Fibroblast of lung (primary cell): ENCODE results near the gene TKFC. TPM values are rescaled to one million over a fixed set of nuclear protein-coding genes. Genes with fewer than 3 reads are reported as not detected.

Experiments used
- DNase-seq, 2 donors: peaks; one replicate each; pipeline versions ENCODE4 v3.0.0 to v3.0.0-alpha.2; 2010; ENCODE audit warnings: low read depth in 2 of 2
- H2AFZ ChIP-seq: 2 replicates; pipeline ENCODE4 v1.5.1; 2012; ENCODE audit warnings: low read length, control low read depth, inconsistent platforms
- H3K27ac ChIP-seq: 2 replicates; pipeline ENCODE4 v1.5.1; 2011; ENCODE audit warnings: low read length, control low read depth; ENCODE audit not compliant: insufficient read depth
- H3K27me3 ChIP-seq: 2 replicates; pipeline ENCODE4 v1.5.1; 2011; ENCODE audit warnings: mild to moderate bottlenecking, low read length; ENCODE audit not compliant: control insufficient read depth, insufficient read depth
- H3K36me3 ChIP-seq: 2 replicates; pipeline ENCODE4 v1.5.1; 2011; ENCODE audit warnings: low read length; ENCODE audit not compliant: control insufficient read depth, insufficient read depth
- H3K4me1 ChIP-seq: 2 replicates; pipeline ENCODE4 v1.5.1; 2011; ENCODE audit warnings: low read length; ENCODE audit not compliant: control insufficient read depth, insufficient read depth; ENCODE audit errors: extremely low read depth
- H3K4me2 ChIP-seq: 2 replicates; pipeline ENCODE4 v1.5.1; 2011; ENCODE audit warnings: low read length, control low read depth; ENCODE audit not compliant: insufficient read depth; ENCODE audit errors: extremely low read depth
- H3K4me3 ChIP-seq, 4 experiments: fragments of 200-600 bp in 1 of 4; sonication (generic) in 1 of 4; replicated peaks in 1 of 4; 2 replicates each; pipeline ENCODE4 v1.5.1; 2011 to 2016; ENCODE audit warnings: low read length in 4 of 4, low read depth in 3 of 4, mild to moderate bottlenecking in 3 of 4, control low read depth in 2 of 4, inconsistent platforms in 1 of 4, mixed read lengths in 1 of 4; ENCODE audit not compliant: insufficient read depth in 1 of 4; ENCODE audit errors: control extremely low read depth in 1 of 4
- H3K79me2 ChIP-seq: 2 replicates; pipeline ENCODE4 v1.5.1; 2012; ENCODE audit warnings: mild to moderate bottlenecking, low read length, inconsistent platforms; ENCODE audit not compliant: control insufficient read depth, insufficient read depth
- H3K9ac ChIP-seq: 2 replicates; pipeline ENCODE4 v1.5.1; 2011; ENCODE audit warnings: mild to moderate bottlenecking, low read length, control low read depth; ENCODE audit not compliant: insufficient read depth
- H3K9me3 ChIP-seq: 2 replicates; pipeline ENCODE4 v1.5.1; 2012; ENCODE audit warnings: low read depth, low read length; ENCODE audit not compliant: control insufficient read depth, insufficient read depth
- H4K20me1 ChIP-seq: 2 replicates; pipeline ENCODE4 v1.5.1; 2011; ENCODE audit warnings: low read length; ENCODE audit not compliant: control insufficient read depth, insufficient read depth; ENCODE audit errors: extremely low read depth
- EZH2 ChIP-seq: IDR thresholded peaks from 2 replicates; pipeline ENCODE4 v1.5.1; 2012; ENCODE audit warnings: low read length, control low read depth, mild to moderate bottlenecking; ENCODE audit errors: missing control alignments
- polyA plus RNA-seq, 2 donors: library from polyadenylated mRNA; depleted of rRNA in 1 of 2; stranded (reverse) in 1 of 2; unstranded in 1 of 2; fragments of >200 nt; gene quantifications; 2 replicates each; pipeline ENCODE4 v1.2.1, GENCODE V29; 2011 to 2012; ENCODE audit warnings: missing spikeins in 1 of 2
- total RNA-seq: library from RNA; depleted of rRNA; stranded (reverse); fragments of >200 nt; gene quantifications from 2 replicates; pipeline ENCODE4 v1.2.1, GENCODE V29; 2014
- TF ChIP-seq, protein P1 (sequence below), 2 donors: IDR thresholded peaks in 1 of 2; conservative IDR thresholded peaks in 1 of 2; 1 replicate in 1 of 2; 2 replicates in 1 of 2; pipeline ENCODE4 v1.5.1; 2011 to 2012; ENCODE audit warnings: low read length in 2 of 2, control low read depth in 1 of 2, inconsistent platforms in 1 of 2, low read depth in 1 of 2, mild to moderate bottlenecking in 1 of 2

The TKFC gene
- total and polyA plus RNA-seq, 2 donors (not counting 1 experiment from before 2014, with no cell fraction given) = 11.5 to 27.1 TPM

DNA sequence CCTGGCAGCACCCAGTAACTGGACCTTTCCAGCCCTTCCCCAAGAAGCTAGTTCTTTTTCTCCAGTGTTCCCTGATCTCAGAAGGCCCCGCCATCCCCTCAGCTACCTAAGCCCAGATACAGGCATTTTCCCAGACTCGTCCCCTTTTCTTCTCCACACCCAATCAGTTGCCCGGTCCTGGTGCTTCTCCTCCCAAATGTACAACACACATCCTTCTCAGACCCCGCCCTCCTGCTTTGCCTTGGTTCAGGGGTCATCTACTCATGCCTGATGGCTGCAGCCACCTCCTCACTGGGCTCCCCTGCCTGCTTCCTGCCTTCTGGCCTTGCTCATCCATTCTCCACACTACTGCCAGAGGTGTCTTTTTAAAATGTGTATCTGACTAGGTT lies 6.5 kb downstream of the TKFC start:
- H3K79me2 ChIP-seq = no peaks in the 10 kb centered on the region
- H3K4me3 ChIP-seq = no peak overlapping the region
- H3K9ac ChIP-seq = no peak overlapping the region
- no peak for TF ChIP-seq EZH2
- TF ChIP-seq, protein P1, sequence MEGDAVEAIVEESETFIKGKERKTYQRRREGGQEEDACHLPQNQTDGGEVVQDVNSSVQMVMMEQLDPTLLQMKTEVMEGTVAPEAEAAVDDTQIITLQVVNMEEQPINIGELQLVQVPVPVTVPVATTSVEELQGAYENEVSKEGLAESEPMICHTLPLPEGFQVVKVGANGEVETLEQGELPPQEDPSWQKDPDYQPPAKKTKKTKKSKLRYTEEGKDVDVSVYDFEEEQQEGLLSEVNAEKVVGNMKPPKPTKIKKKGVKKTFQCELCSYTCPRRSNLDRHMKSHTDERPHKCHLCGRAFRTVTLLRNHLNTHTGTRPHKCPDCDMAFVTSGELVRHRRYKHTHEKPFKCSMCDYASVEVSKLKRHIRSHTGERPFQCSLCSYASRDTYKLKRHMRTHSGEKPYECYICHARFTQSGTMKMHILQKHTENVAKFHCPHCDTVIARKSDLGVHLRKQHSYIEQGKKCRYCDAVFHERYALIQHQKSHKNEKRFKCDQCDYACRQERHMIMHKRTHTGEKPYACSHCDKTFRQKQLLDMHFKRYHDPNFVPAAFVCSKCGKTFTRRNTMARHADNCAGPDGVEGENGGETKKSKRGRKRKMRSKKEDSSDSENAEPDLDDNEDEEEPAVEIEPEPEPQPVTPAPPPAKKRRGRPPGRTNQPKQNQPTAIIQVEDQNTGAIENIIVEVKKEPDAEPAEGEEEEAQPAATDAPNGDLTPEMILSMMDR (conservative IDR thresholded peaks at IDR 0.05 in 1 of 2, IDR thresholded peaks at IDR 0.05 in 1 of 2; ENCODE audit: low read depth in 1 of 2, low read length in 2 of 2) = no peak
- H3K27ac ChIP-seq = no peak overlapping the region
- no peak overlapping the region for H2AFZ ChIP-seq
- no peaks in the 10 kb centered on the region for H3K9me3 ChIP-seq
- H4K20me1 ChIP-seq = no peaks in the 10 kb centered on the region
- DNase-seq = no peak
- H3K27me3 ChIP-seq = no peaks in the 10 kb centered on the region
- H3K4me1 ChIP-seq = no peaks in the 10 kb centered on the region
- H3K4me2 ChIP-seq = no peak overlapping the region
- H3K36me3 ChIP-seq = peaks cover 3% of the 10 kb centered on the region

DNA sequence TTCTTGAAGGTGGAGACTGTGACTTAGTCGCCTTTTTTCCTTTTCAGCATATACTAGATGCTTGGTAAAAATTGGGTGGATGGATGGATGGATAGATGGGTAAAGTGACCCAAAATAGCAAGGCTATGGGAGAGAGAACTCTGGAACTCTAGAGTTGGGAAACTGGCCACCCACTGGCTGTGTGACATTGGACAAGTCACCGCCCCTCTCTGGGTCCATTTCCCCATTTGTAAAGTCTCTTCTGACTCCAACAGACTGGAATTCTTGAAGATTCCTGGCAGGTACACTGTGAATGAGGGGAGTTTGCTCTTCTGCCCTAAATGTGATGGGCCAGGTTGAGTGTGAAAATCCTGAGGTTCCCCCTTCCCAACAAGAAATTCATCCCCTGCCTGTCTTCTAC lies 8.0 kb downstream of the TKFC start:
- Histone ChIP-seq H3K79me2 (no peaks in the 10 kb centered on the region), H3K27me3 (no peaks in the 10 kb centered on the region), H3K4me3 (no peak overlapping the region), H3K4me1 (no peaks in the 10 kb centered on the region), H3K4me2 (no peak overlapping the region), H3K27ac (no peak overlapping the region), H3K9ac (no peak overlapping the region), H3K36me3 (peaks cover 3% of the 10 kb centered on the region), H4K20me1 (no peaks in the 10 kb centered on the region), H3K9me3 (no peaks in the 10 kb centered on the region), H2AFZ (no peak overlapping the region)
- TF ChIP-seq, protein P1 (conservative IDR thresholded peaks at IDR 0.05 in 1 of 2, IDR thresholded peaks at IDR 0.05 in 1 of 2; ENCODE audit: low read depth in 1 of 2, low read length in 2 of 2) = no peak
- TF ChIP-seq EZH2 = no peak
- no peak for DNase-seq

DNA sequence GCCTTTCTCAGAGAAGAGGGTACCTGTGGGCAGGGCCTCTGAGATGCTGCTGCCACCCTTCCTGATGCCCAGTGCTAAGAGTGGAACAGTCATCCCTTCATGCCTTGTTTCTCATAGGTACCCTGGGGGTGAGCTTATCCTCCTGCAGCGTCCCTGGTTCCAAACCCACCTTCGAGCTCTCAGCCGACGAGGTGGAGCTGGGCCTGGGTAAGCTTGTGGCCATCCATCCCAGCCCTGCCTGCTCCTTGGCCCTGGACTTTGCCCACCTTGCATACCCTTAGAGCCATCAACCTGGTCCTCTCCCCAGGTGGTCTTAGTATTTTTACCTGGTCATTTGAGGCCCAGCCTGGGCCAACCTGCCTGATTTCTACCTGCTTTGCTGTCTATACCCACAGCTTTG lies 8.7 kb downstream of the TKFC start:
- Histone ChIP-seq H4K20me1 (no peaks in the 10 kb centered on the region), H3K79me2 (no peaks in the 10 kb centered on the region), H3K36me3 (peaks cover 3% of the 10 kb centered on the region), H3K27ac (no peak overlapping the region), H3K9ac (no peak overlapping the region), H2AFZ (no peak overlapping the region), H3K4me2 (no peak overlapping the region), H3K9me3 (no peaks in the 10 kb centered on the region), H3K4me3 (no peak overlapping the region), H3K27me3 (no peaks in the 10 kb centered on the region), H3K4me1 (no peaks in the 10 kb centered on the region)
- no peak for DNase-seq
- TF ChIP-seq EZH2 = no peak
